ENCODE measurements around the gene ENTPD8. TPM values are rescaled to one million over a fixed set of nuclear protein-coding genes. Genes with fewer than 3 reads are reported as not detected.

ENTPD8 gene
- total and polyA plus RNA-seq, 2 of the 4 experiments (the other 2 are of a cell fraction): 0.07 TPM; not detected in 1

DNA sequence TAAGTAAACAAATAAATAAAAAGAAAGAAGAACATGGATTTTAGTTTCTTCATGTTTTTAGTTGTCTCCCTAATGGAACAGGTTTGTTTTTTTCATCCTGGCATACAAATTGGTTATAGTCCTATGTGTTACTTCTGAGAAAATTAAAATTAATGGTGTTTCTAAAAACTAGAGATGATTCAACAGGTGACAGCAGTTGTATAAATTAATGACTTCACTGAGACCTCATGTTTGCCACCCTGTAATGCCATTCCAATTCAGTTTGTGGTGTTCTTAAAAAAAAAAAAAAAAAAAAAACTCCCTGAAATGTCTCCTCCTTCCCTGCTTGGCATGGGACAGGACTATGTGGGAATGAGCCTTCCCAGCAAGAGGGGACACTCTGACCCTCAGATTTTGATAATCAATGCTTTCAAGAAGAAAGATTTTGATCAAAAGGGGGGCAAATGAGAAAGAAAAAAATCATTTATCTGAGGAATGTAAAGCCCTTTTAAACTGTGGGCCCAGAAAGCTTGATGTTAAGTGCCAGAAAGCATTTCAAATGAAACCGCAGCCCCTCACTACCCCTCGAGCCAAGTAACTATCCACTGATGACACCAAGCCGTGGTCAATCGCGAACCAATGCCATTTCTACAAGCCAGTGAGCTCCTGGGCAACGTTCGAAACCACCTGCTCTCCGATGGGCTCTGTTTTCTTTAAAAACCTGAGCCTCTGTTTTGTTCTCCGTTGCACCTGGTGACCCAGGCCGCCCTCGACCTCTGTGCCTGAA, 19.1 kb downstream of the ENTPD8 start:
- Histone ChIP-seq H3K4ac (ENCODE audit: low read depth, low read length) (peak overlapping the region; percentile 76), H3K14ac (replicated peaks; ENCODE audit: low read depth, low read length) (peak overlapping the region; percentile 59), H2AK9ac (replicated peaks; ENCODE audit: low read depth, low read length, poor library complexity) (peak overlapping the region; percentile 93), H3K4me1 (ENCODE audit: control insufficient read depth, insufficient read depth, low read length) (peaks cover 5% of the 10 kb centered on the region; the same call in 1 of the 2 replicates), H3K79me1 (ENCODE audit: low read depth in 1 of 2, low read length in 2 of 2) (peaks cover 16 to 24% of the 10 kb centered on the region in 2 experiments), H3K56ac (ENCODE audit: extremely low read depth, insufficient read depth, low read length) (peak overlapping the region; percentile 20; the same call in 1 of the 2 replicates), H2BK120ac (ENCODE audit: low read depth, low read length) (no peak overlapping the region), H4K91ac (ENCODE audit: insufficient read depth, low read depth, low read length) (peak overlapping the region; percentile 66; the same call in 1 of the 2 replicates), H3K9me3 (ENCODE audit: control insufficient read depth, insufficient read depth, low read length) (no peaks in the 10 kb centered on the region), H2BK15ac (ENCODE audit: low read depth, low read length) (no peak overlapping the region; the same call in 2 of the 3 replicates), H3K27ac (ENCODE audit: insufficient read depth, low read length) (peak overlapping the region; percentile 16; the same call in 1 of the 2 replicates), H2BK20ac (ENCODE audit: low read depth, low read length) (no peak overlapping the region), H4K20me1 (ENCODE audit: insufficient read depth, low read length) (no peaks in the 10 kb centered on the region), H4K5ac (ENCODE audit: low read depth, low read length) (peak overlapping the region; percentile 92), H4K8ac (ENCODE audit: low read depth in 2 of 2, low read length in 2 of 2) (peak overlapping the region; percentile 71 to 95), H3K18ac (ENCODE audit: low read depth, low read length) (peak overlapping the region; percentile 10; the same call in 1 of the 2 replicates), H3K27me3 (ENCODE audit: control insufficient read depth, insufficient read depth, low read length) (no peaks in the 10 kb centered on the region; the same call in 1 of the 2 replicates), H3K36me3 (ENCODE audit: control insufficient read depth, insufficient read depth, low read length) (peaks cover 3% of the 10 kb centered on the region; the same call in 1 of the 2 replicates), H3K4me3 (ENCODE audit: insufficient read depth, low read depth, low read length) (peak overlapping the region; percentile 79), H2AFZ (replicated peaks; ENCODE audit: low read length, poor library complexity) (peak overlapping the region; percentile 98), H3K9me1 (ENCODE audit: insufficient read depth, low read length) (no peaks in the 10 kb centered on the region), H2AK5ac (ENCODE audit: low read depth, low read length) (peak overlapping the region; percentile 10; the same call in 1 of the 2 replicates), H3K4me2 (ENCODE audit: low read depth, low read length) (peak overlapping the region; percentile 98), H3K23ac (ENCODE audit: low read depth, low read length) (peak overlapping the region; percentile 50), H3K9ac (ENCODE audit: low read depth, low read length) (peak overlapping the region; percentile 85), H2BK5ac (ENCODE audit: low read depth, low read length, poor library complexity, severe bottlenecking) (peak overlapping the region; percentile 28)
- DNase-seq: no peak
- WGBS, 2 experiments (ENCODE audit: extremely low coverage in 2 of 2, insufficient read length in 1 of 2): 0% methylated on average over 9 of the region's 11 CpGs; no CpG with 5 or more reads in 1 of the 2 experiments
- dilution Hi-C loops (cut with HindIII; ENCODE audit: low sequenced_read_pairs, unreplicated experiment) (no loop called here), in situ Hi-C loops (cut with MboI; ENCODE audit: low sequenced_read_pairs) (no loop called here), intact Hi-C loops (cut with micrococcal nuclease) (no loop called here)
- BruUV-seq (replicated peaks): no TSS peak
- POLR2A ChIA-PET (ENCODE audit: unreplicated experiment): no interaction called here
- CTCF ChIA-PET: interaction anchor here (1.0 kb wide), 1 partner anchor 113 kb away, joined by 3 read pairs; no protein-coding TSS in a partner anchor
- no peak for TF ChIP-seq MAZ (IDR thresholded peaks at IDR 0.05; ENCODE audit: borderline replicate concordance, low read depth, low read length)
- no peak for TF ChIP-seq POLR2A (IDR thresholded peaks at IDR 0.05; ENCODE audit: low read depth, low read length)
- no peak for TF ChIP-seq RCOR1 (IDR thresholded peaks at IDR 0.05; ENCODE audit: insufficient replicate concordance, low read length)
- TF ChIP-seq BHLHE40 (IDR thresholded peaks at IDR 0.05; ENCODE audit: low read depth, low read length): no peak
- no peak for TF ChIP-seq NFE2L2 (IDR thresholded peaks at IDR 0.05; ENCODE audit: low read depth, low read length)
- no peak for TF ChIP-seq CTCF (conservative IDR thresholded peaks at IDR 0.05; ENCODE audit: low read depth, low read length)
- no peak for TF ChIP-seq CEBPB (IDR thresholded peaks at IDR 0.05; ENCODE audit: low read depth, low read length)
- TF ChIP-seq RAD21 (IDR thresholded peaks at IDR 0.05; ENCODE audit: low read length): no peak
- no peak for TF ChIP-seq SMC3 (IDR thresholded peaks at IDR 0.05; ENCODE audit: low read depth, low read length)
- no peak for ATAC-seq (ENCODE audit: low read depth)

Data from IMR-90 (cell line).